Pancreas (tissue), 10 donors: ENCODE results near the gene STK33. TPM values are rescaled to one million over a fixed set of nuclear protein-coding genes. Genes with fewer than 3 reads are reported as not detected.

ENCODE experiments used
- ATAC-seq, 4 donors: fragments of 200-7000 bp; cut with Tn5 transposase; one replicate each; pipeline versions ENCODE4 v1.8.0 to v1.9.1; 2020; ENCODE audit warnings: mild to moderate bottlenecking in 4 of 4, moderate library complexity in 4 of 4
- DNase-seq, 6 donors: peaks; one replicate each; pipeline ENCODE4 v3.0.0-alpha.2; 2020
- FAIRE-seq: peaks from 2 replicates; lab custom pipeline; 2012; peaks lifted over from hg19 to GRCh38; lab: Jason Lieb, UNC
- H3K27ac ChIP-seq, 4 donors: fragments of 200-600 bp; sonication (generic); 1 replicate in 3 of 4; 2 replicates in 1 of 4; pipeline versions ENCODE4 v1.5.0 to v1.8.0; 2020
- H3K27me3 ChIP-seq, 4 donors: fragments of 200-600 bp; one replicate each; pipeline ENCODE4 v1.8.0; 2021
- H3K36me3 ChIP-seq, 3 donors: fragments of 200-600 bp; sonication (generic) in 1 of 3; one replicate each; pipeline versions ENCODE4 v1.5.0 to v1.8.0; 2020 to 2021
- H3K4me1 ChIP-seq, 3 donors: fragments of 200-600 bp; one replicate each; pipeline ENCODE4 v1.8.0; 2021
- H3K4me3 ChIP-seq, 4 donors: fragments of 200-600 bp; sonication (generic) in 2 of 4; one replicate each; pipeline versions ENCODE4 v1.5.0 to v1.8.0; 2020 to 2021
- H3K9me3 ChIP-seq, 4 donors: fragments of 200-600 bp; one replicate each; pipeline ENCODE4 v1.8.0; 2021
- WGBS, 2 donors: extraction: QIAGEN DNeasy Blood & Tissue Kit; methylation state at CpG; one replicate each; pipeline ENCODE4 v1.1.7; 2013; 5-methylcytosine and 5-hydroxymethylcytosine counted together
- intact Hi-C, 3 donors: fragments of 100-400 bp; cut with DNase I; formaldehyde crosslinking; loops; one replicate each; pipeline versions ENCODE4 v1.11.1 to v1.14.2; 2022
- polyA plus RNA-seq, 2 donors: library from polyadenylated mRNA; stranded (reverse); fragments of 200-250 nt; gene quantifications; one replicate each; pipeline ENCODE4 v1.2.3, GENCODE V29; 2013
- total RNA-seq, 6 donors: library from RNA; stranded (reverse); fragmentation: NEBNext Ultra II Directional in 4 of 6; extraction: Animal tissue kit (Norgen Biotek cat#: 25700) in 4 of 6; gene quantifications; one replicate each; pipeline versions ENCODE4 v1.2.1 to v1.2.4, GENCODE V29; 2021 to 2023
- TF ChIP-seq, protein P1 (sequence below), 4 donors: fragments of 200-600 bp; sonication (generic) in 3 of 4; IDR thresholded peaks; one replicate each; pipeline versions ENCODE4 v1.5.0 to v1.8.0; 2021; ENCODE audit warnings: antibody characterized with exemption in 4 of 4
- donor health status: healthy with polysubstance abuse.
- donor health status: DM: no; HTN: no; CAD: no; lungs with moderate emphysema.
- donor health status: DM: no; HTN: no; CAD: no.
- donor health status: control.
- donor health status: control.
- donor health status: Bipolar disorder and iron deficiency.
- donor health status: DM: yes; HTN: yes; CAD: no.
- donor health status: DM: no; HTN: no; CAD: no.
- donor health status: DM: no; HTN: no; CAD: no.
- donor health status: DM: yes; HTN: yes; CAD: no.

STK33 gene
- total and polyA plus RNA-seq, 8 donors = 6.0 to 23.9 (median 7.2) TPM

DNA sequence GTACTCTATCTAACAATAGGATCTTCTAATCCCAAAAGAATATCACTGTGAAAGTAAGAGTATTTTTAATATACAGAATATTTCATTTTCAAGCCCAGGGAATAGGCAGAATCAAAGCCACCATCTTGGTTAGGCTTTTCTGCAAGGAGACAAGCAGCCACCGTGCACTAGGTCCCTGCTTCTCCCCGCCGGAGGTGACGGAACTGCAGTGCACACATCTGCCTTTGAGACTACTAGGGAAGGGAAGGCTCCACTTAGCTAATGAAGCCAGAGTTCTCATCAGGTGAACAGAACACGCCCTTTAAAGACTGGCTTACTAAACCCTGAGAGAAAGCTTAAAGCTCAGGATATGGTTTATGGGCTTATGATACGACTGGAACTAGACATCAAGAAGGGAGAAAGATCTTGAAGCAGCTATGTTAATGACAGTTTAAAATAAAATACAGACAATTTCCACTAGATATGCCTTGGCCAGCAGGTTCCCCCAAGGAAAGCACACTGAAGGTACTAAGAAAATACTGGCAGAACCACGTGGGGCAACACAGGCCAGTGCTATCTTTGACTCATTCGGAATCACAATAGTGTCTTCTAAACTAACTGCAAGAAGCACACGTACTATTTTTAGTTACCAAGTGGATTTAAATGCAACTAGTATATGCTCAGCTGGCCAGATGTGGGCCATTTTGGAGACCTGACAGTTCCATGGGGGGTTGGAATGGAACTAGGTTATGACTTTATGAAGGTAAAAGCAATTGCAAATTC is 203.0 kb downstream of the STK33 start:
- no peak for ATAC-seq
- TF ChIP-seq, protein P1, sequence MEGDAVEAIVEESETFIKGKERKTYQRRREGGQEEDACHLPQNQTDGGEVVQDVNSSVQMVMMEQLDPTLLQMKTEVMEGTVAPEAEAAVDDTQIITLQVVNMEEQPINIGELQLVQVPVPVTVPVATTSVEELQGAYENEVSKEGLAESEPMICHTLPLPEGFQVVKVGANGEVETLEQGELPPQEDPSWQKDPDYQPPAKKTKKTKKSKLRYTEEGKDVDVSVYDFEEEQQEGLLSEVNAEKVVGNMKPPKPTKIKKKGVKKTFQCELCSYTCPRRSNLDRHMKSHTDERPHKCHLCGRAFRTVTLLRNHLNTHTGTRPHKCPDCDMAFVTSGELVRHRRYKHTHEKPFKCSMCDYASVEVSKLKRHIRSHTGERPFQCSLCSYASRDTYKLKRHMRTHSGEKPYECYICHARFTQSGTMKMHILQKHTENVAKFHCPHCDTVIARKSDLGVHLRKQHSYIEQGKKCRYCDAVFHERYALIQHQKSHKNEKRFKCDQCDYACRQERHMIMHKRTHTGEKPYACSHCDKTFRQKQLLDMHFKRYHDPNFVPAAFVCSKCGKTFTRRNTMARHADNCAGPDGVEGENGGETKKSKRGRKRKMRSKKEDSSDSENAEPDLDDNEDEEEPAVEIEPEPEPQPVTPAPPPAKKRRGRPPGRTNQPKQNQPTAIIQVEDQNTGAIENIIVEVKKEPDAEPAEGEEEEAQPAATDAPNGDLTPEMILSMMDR (IDR thresholded peaks at IDR 0.05) = no peak
- Histone ChIP-seq H3K4me3 (no peak overlapping the region), H3K27ac (no peak overlapping the region), H3K27me3 (no peaks in the 10 kb centered on the region), H3K9me3 (no peaks in the 10 kb centered on the region), H3K36me3 (no peaks in the 10 kb centered on the region), H3K4me1 (no peaks in the 10 kb centered on the region)
- WGBS, 2 donors = 94 to 97% methylated on average over 9 of the region's 9 CpGs
- DNase-seq = no peak
- intact Hi-C loops = no loop called here
- FAIRE-seq = no peak

DNA sequence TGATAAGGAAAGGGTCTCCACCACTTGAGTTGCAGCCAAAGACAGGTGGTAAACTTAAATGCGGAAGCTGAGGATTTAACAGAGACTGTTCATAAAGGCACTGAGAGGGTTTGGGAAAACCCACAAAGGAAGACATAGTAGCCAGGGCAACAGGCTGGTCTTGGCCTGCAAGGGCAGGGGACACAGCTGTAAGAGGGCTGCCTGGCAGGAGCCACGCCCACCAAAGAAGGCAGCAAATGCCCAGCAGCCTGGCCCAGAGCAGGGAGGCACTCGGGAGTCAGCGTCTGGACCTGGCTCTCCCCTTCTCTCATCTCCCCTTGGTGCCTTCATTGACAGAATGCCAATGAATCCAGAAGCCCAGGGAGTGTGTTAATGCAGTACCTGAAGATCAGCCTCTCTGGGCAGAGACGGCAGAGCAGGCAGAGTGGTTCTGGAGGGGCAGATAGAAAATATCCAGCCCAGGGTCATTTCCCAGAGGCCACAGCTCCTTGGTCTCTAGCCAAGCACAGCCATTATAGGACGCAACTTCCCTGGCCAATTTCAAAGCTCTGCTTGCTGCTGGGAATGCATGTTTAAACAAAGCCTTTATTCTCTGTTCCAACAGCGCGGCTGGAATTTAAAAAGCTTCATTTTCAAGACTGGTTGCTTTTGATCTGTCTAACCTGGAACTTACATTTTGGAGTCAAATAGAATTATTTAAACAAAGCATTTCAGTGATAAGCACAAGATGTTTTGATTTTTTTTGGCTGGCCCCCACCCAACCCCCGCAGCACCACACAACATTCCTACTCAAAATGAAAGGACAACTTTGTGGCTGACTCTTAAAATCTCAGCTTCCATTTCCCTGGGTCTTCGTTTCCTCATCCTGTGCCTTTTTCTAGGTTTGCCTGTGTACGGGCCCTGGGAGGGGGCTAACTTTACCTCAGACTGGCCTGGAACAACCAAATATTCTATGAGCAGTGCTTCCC is 204.7 kb downstream of the STK33 start:
- intact Hi-C loops = no loop called here
- DNase-seq (peak in 2 of 6 donors; percentile 17 to 25), ATAC-seq (peak; percentile 44 to 80 (median 64)), FAIRE-seq (no peak)
- Histone ChIP-seq H3K36me3 (no peaks in the 10 kb centered on the region), H3K4me3 (no peak overlapping the region), H3K27me3 (no peaks in the 10 kb centered on the region), H3K9me3 (no peaks in the 10 kb centered on the region), H3K27ac (peak overlapping the region in 2 of 4 donors; percentile 40 to 48), H3K4me1 (no peaks in the 10 kb centered on the region)
- WGBS, 2 donors = 44 to 52% methylated on average over 11 of the region's 11 CpGs
- TF ChIP-seq, protein P1 (IDR thresholded peaks at IDR 0.05) = no peak

DNA sequence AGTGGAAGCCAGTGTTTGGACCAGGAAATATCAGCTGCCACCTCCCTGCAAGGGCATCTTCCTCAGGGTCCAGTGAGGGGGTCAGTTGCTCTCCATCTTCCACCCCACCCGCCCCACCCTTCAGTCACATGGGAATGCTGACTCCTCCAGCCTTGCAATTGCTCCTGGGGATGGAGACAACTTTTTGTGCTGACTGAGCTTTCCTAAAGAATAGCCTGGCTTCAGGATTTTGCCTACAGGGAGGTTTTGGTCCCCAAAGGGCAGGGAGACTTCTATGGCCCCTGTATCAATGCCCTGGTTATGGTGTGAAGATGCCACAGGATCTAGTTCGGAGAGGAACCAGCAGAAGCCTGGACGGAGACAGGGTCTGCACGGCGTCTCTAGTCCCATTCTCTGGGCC is 206.3 kb downstream of the STK33 start:
- Histone ChIP-seq H3K4me1 (no peaks in the 10 kb centered on the region), H3K27me3 (no peaks in the 10 kb centered on the region), H3K9me3 (no peaks in the 10 kb centered on the region), H3K36me3 (no peaks in the 10 kb centered on the region), H3K27ac (no peak overlapping the region), H3K4me3 (no peak overlapping the region)
- WGBS, 2 donors = 96% methylated on average over 5 of the region's 5 CpGs
- TF ChIP-seq, protein P1 (IDR thresholded peaks at IDR 0.05) = no peak
- DNase-seq (no peak), ATAC-seq (no peak), FAIRE-seq (no peak)
- intact Hi-C loops = no loop called here

DNA sequence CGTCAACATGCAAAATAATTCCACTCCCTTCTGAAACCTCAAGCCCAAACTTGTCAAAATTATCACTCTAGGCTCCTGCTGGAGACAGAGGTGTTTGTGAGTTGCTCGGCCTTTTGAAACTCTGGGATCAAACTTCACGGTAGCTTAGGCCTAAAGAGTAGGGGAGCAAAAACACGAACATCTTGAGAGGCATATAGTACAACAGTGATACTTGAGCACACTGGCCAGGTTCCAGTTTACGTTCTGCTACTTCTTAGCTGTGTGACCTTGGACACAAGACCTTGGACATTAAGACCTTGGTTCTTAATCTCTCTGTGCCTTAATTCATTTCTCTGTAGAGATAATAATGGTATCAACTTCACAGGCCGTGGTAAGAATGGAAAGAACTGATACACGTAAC is 206.9 kb downstream of the STK33 start:
- FAIRE-seq (no peak), ATAC-seq (no peak), DNase-seq (no peak)
- Histone ChIP-seq H3K9me3 (no peaks in the 10 kb centered on the region), H3K27me3 (no peaks in the 10 kb centered on the region), H3K36me3 (no peaks in the 10 kb centered on the region), H3K4me3 (no peak overlapping the region), H3K4me1 (no peaks in the 10 kb centered on the region), H3K27ac (no peak overlapping the region)
- 54 to 57% methylated on average over 7 of the region's 7 CpGs for WGBS, 2 donors
- intact Hi-C loops = no loop called here
- TF ChIP-seq, protein P1 (IDR thresholded peaks at IDR 0.05) = no peak
